NCI-H524 treated with DMSO at 0.1 percent for 48 hours (cell line): ENCODE measurements around the gene NTRK1.

Experiments
- DNase-seq: peaks from one replicate; lab custom pipeline; 2025; lab: John Stamatoyannopoulos, UW

The NTRK1 gene

GRCh38 chr1:156838972-156839371, 21.7 kb upstream of the NTRK1 start:
- no peak for DNase-seq

- no peak for DNase-seq
Observed at GRCh38 chr1:156839426-156840109, 21.1 kb upstream of the NTRK1 start.

- no peak for DNase-seq
Observed at GRCh38 chr1:156840186-156840897, 20.3 kb upstream of the NTRK1 start.

- DNase-seq = no peak
Observed at GRCh38 chr1:156840898-156841279, 19.8 kb upstream of the NTRK1 start.

- no peak for DNase-seq
Observed at GRCh38 chr1:156841295-156841855, 19.3 kb upstream of the NTRK1 start.

GRCh38 chr1:156842618-156843300, 17.9 kb upstream of the NTRK1 start:
- DNase-seq = no peak

GRCh38 chr1:156844102-156844501, 16.6 kb upstream of the NTRK1 start:
- DNase-seq = no peak

- DNase-seq = no peak
Observed at GRCh38 chr1:156844638-156845037, 16.0 kb upstream of the NTRK1 start.

- DNase-seq = no peak
Observed at GRCh38 chr1:156845055-156845952, 15.4 kb upstream of the NTRK1 start.

GRCh38 chr1:156845953-156846545, 14.6 kb upstream of the NTRK1 start:
- DNase-seq = no peak

- DNase-seq = no peak
Observed at GRCh38 chr1:156846643-156847042, 14.0 kb upstream of the NTRK1 start.

- DNase-seq = no peak
Observed at GRCh38 chr1:156847591-156848460, 12.8 kb upstream of the NTRK1 start.

GRCh38 chr1:156848461-156849150, 12.1 kb upstream of the NTRK1 start:
- no peak for DNase-seq

GRCh38 chr1:156849151-156849496, 11.5 kb upstream of the NTRK1 start:
- no peak for DNase-seq

GRCh38 chr1:156851779-156852417, 8.8 kb upstream of the NTRK1 start:
- no peak for DNase-seq

GRCh38 chr1:156852418-156852874, 8.2 kb upstream of the NTRK1 start:
- peak; percentile 63 for DNase-seq

- no peak for DNase-seq
Observed at GRCh38 chr1:156853761-156854160, 6.9 kb upstream of the NTRK1 start.

- DNase-seq = no peak
Observed at GRCh38 chr1:156854634-156855033, 6.0 kb upstream of the NTRK1 start.

- DNase-seq = no peak
Observed at GRCh38 chr1:156856282-156856785, 4.3 kb upstream of the NTRK1 start.
